Activated CD4-positive, alpha-beta T cell treated with anti-CD3 and anti-CD28 coated beads, Interleukin-2, amount 50 U/mL, for 1 hour (primary cell): ENCODE data around the gene CXCL5.
"Not testable (repeated sequence)": the region's sequence is repeated elsewhere in the genome, so short reads cannot be mapped to it uniquely, and the experiment has no call there.

Experiments
- DNase-seq: peaks from one replicate; pipeline ENCODE4 v3.0.0-alpha.2; 2020

The CXCL5 gene

GRCh38 chr4:74014332-74014731 lies 15.9 kb upstream of the CXCL5 start:
- DNase-seq = no peak

GRCh38 chr4:74013264-74013663 lies 14.8 kb upstream of the CXCL5 start:
- no peak for DNase-seq

- DNase-seq = no peak
These were observed 13.7 kb upstream of the CXCL5 start for GRCh38 chr4:74012130-74012529.

- no peak for DNase-seq
These were observed 10.8 kb upstream of the CXCL5 start for GRCh38 chr4:74009307-74009706.

GRCh38 chr4:74006009-74006476 lies 7.6 kb upstream of the CXCL5 start:
- DNase-seq = no peak

- no peak for DNase-seq
These were observed 7.1 kb upstream of the CXCL5 start for GRCh38 chr4:74005528-74005927.

GRCh38 chr4:74004668-74005067 lies 6.2 kb upstream of the CXCL5 start:
- no peak for DNase-seq

GRCh38 chr4:74000301-74000700 lies 1.8 kb upstream of the CXCL5 start:
- DNase-seq = no peak

GRCh38 chr4:73992050-73992449 lies 6.4 kb downstream of the CXCL5 start:
- no peak for DNase-seq

GRCh38 chr4:73991742-73992000 lies 6.8 kb downstream of the CXCL5 start:
- no peak for DNase-seq

- DNase-seq = no peak
These were observed 7.3 kb downstream of the CXCL5 start for GRCh38 chr4:73990988-73991741.

GRCh38 chr4:73989928-73990327 lies 8.5 kb downstream of the CXCL5 start:
- DNase-seq = no peak

- DNase-seq = no peak
These were observed 9.4 kb downstream of the CXCL5 start for GRCh38 chr4:73989031-73989430.

- DNase-seq = no peak
These were observed 10.4 kb downstream of the CXCL5 start, which contains the start of gene PPBP for GRCh38 chr4:73988061-73988460. PPBP (minus strand) TSS chr4:73988190; CDS start chr4:73988103, 87 bp downstream.

- DNase-seq = no peak
These were observed 13.0 kb downstream of the CXCL5 start for GRCh38 chr4:73985528-73985852.

- no peak for DNase-seq
These were observed 13.5 kb downstream of the CXCL5 start for GRCh38 chr4:73984736-73985527.

- DNase-seq = not testable (repeated sequence)
These were observed 17.3 kb downstream of the CXCL5 start for GRCh38 chr4:73981175-73981574.

GRCh38 chr4:73979407-73979957 lies 19.0 kb downstream of the CXCL5 start:
- DNase-seq = no peak

- DNase-seq = no peak
These were observed 19.6 kb downstream of the CXCL5 start for GRCh38 chr4:73978886-73979285.

- DNase-seq = no peak
These were observed 21.8 kb downstream of the CXCL5 start for GRCh38 chr4:73976716-73977115.

- no peak for DNase-seq
These were observed 22.3 kb downstream of the CXCL5 start for GRCh38 chr4:73976217-73976616.

- DNase-seq = no peak
These were observed 24.1 kb downstream of the CXCL5 start for GRCh38 chr4:73974352-73974751.

GRCh38 chr4:73970945-73971344 lies 27.5 kb downstream of the CXCL5 start:
- no peak for DNase-seq

GRCh38 chr4:73970011-73970410 lies 28.5 kb downstream of the CXCL5 start:
- no peak for DNase-seq
